Retina (tissue), 1 donor: Measurements from ENCODE around the gene CD320.
A peak's percentile ranks its signal among the peaks of the same experiment; 100 is the strongest.
"Not testable (repeated sequence)": the region's sequence is repeated elsewhere in the genome, so short reads cannot be mapped to it uniquely, and the experiment has no call there.

Experiments
- DNase-seq: peaks from one replicate; pipeline ENCODE4 v3.0.0-alpha.2; 2016

CD320 gene

DNA sequence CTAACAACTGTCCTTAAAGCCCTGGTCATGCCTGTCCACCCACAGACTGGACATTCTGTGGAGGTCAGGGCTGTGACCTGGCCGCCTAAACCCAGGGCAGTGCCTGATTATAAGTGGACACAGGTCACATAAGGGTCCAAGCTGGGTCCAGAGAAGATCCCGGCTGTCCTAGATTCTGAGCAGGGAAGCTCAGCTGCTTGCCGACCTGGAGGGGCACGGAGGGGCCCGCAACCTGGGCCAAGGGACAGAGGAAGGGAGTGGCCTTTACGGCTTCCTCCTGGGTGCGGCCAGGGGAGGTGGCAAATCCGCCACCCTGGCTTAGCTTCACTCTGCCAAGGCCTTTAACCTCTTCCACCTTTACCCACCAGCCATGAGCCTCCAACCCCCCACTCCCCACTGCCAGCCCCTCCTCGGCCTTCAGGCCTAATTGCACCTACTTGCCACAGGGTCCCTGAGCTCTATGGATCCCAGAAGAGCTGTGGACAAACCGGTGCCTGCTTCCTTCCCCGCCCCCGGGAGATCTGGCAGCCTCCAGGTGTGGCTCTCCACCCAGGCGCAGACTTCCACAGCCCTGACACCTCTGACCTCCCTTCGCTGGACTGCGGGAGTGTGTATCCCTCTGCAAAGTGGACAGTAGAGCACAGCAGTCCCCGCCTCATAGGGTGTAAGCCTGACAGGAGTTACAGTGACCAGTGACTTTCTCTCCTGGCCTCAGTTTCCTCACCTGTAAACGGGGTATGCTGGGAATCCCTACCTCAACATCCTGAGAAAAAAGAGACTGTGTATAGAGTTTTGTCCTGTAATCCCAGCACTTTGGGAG is 1.7 kb downstream of the CD320 start:
- no peak for DNase-seq

DNA sequence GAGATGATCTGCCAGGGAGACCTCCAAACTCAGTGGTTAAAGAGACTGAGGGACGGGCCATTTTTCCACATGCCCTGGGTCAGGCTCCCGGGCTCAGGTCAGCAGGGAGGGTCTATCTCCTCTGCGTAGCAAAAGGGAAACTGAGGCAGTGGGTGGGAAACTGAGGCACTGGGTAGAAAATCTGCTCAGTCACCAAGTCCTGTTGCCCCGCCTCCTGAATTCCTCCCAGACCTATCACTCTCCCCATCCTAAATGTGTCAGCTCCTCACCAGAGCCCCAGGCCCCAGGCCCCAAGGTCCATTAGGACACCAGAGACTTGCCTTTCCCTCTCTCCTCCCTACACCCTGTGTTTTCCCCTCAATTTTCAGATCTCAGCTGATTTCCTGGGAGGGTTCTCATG is 2.4 kb downstream of the CD320 start:
- no peak for DNase-seq

GRCh38 chr19:8304841-8305621 is 3.1 kb downstream of the CD320 start:
- DNase-seq = no peak

GRCh38 chr19:8302734-8303133 is 5.4 kb downstream of the CD320 start:
- DNase-seq = no peak

GRCh38 chr19:8302357-8302691 is 5.8 kb downstream of the CD320 start:
- no peak for DNase-seq

- DNase-seq = not testable (repeated sequence)
These were observed 16.8 kb downstream of the CD320 start for GRCh38 chr19:8291337-8291736.

DNA sequence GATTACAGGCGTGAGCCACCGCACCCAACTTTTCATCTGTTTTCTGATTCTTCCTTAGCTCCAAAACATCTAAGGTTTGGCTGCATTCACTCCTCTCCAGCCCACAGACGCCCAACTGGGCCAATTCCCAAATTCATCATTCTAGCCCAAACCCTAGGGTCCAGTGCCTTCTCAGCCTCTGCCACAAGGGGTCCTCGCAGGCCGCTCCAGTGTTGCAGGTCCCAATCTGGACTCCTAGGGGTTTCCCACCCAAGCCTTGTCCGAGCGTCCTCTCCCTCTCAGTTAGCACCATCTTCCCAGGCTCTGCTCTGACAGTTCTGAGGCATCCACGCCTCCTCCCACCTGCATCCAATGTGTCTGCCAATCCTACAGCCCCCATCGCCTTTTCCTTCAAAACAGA is 31.6 kb downstream of the CD320 start:
- DNase-seq = not testable (repeated sequence)

- no peak for DNase-seq
These were observed 38.4 kb downstream of the CD320 start for GRCh38 chr19:8269724-8270123.

- DNase-seq = no peak
These were observed 42.3 kb downstream of the CD320 start for GRCh38 chr19:8265872-8266271.

DNA sequence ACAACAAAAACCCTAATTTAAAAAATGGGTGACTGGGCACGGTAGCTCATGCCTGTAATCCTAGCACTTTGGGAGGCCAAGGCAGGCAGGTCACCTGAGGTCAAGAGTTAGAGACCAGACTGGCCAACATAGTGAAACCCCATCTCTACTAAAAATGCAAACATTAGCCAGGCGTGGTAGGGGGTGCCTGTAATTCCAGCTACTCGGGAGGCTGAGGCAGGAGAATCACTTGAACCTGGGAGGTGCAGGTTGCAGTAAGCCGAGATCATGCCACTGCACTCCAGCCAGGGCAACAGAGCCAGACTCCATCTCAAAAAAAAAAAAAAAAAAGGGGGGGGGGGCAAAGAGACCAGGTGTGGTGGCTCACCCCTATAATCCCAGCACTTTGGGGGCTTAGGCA is 43.9 kb downstream of the CD320 start:
- DNase-seq = not testable (repeated sequence)

DNA sequence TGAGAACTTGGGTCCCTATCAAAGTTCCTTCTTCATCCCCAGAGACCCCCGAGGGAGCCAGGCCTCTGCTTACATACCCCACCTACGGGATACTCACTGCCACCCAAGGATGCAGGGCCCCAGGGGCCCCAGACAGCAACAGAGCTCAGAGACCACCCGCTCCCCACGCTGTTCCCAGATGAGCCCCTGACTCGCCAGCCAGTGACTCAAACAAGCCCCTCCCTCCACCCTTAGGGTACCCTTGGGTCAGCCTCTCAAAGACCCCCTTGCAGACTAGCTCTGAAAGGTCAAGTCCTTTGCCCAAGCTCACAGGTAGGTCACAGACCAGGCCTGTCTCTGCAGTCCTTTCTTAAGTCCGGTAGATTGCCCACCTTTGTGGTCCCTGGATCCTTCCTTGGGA is 45.7 kb downstream of the CD320 start:
- DNase-seq = no peak

DNA sequence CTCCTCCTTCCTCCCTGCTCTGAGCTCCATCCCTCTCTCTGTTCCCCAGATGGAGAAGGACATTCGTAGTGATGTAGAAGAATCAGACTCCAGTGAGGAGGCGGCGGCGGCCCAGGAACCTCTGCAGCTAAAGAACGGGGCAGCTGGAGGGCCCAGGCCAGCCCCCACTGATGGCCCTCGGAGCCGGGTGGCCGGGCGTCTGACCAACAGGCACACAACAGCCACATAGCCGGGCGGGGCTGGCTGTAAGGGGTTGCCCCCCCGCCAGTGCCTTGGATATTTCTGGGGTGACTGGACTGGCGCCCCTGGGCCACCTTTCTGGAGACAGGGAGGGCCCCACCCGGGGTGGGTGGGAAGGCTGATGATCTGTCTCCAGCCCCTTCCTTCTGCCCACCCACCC is 46.3 kb downstream of the CD320 start:
- no peak for DNase-seq

- no peak for DNase-seq
These were observed 46.8 kb downstream of the CD320 start for GRCh38 chr19:8261347-8261746.

- no peak for DNase-seq
These were observed 48.3 kb downstream of the CD320 start for GRCh38 chr19:8259922-8260247.

GRCh38 chr19:8259142-8259921 is 48.8 kb downstream of the CD320 start:
- no peak for DNase-seq

DNA sequence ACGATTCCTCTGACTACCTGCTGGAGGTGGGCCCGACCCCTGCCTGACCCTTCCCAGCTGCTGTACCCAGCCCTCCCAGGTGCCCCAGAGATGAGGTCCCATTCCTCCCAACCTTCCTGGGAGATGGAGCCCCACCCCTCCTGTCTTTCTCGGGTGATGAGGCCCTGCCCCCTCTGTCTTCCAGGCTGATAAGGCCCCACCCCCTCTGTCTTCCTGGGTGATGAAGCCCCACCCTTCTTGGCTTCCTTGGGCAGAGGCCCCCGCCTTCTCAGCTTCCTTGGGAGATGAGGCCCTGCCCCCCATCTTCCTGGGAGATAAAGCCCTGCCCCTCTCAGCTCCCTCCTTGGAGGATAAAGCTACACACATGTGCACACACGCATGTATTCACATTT is 51.1 kb downstream of the CD320 start:
- no peak for DNase-seq

DNA sequence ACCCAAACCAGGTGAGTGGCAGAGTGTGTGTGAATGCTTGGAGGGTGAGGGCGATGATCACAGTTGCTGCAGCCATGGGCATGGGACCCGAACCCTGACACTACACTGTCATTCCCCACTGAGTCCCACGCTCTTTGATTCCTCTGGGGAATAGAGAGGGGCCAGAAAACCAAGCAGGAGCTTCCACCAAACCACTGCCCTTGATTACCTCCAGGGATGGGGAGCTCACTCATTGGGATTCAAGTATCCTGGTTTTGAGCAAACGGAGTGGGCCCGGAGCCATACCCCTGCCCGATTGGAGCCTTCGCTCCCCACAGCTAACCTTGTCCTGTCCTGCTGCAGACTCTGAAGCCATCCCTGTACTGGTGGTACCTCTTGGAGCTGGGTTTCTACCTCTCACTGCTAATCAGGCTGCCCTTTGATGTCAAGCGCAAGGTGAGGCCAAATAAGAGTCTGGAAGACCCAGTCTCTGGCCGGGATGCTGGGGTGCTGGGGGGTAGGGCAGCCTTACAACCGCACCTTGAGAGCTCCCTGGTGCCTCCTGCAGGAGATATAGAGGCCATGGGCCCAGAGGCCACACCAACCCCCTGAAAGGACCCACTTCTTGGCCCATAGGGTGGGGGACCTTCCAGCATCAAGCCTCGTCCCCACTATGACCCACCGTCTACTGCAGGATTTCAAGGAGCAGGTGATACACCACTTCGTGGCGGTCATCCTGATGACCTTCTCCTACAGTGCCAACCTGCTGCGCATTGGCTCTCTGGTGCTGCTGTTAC is 51.7 kb downstream of the CD320 start:
- no peak for DNase-seq

DNA sequence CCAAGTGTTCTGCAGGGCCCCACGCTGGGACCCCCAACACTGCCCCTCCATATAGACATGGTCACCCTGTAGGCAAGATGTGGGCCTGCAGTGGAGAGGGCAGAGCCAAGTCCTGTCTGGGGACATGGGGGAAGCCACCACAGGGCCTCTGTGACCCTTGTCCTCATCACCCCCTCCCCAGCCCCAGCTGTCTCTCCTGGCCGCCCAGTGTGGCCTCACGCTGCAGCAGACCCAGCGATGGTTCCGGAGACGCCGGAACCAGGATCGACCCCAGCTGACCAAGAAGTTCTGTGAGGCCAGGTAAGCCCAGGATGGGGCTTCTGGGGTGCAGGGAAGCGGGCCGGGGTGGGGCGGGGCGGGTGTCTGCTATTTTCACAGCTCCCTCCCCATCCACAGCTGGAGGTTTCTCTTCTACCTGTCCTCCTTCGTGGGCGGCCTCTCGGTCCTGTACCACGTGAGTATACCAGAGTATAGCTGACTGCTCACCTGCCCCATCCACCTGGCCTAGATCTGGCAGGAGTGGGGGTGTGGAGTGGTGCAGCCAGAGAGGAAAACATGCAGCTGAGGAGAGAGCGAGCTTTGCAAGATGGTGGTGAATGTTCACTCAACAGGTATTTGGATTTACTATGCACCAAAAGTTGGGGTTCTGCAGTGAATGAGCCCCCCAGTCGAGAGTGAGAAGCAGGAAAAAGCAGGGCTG is 52.6 kb downstream of the CD320 start:
- DNase-seq = no peak

DNA sequence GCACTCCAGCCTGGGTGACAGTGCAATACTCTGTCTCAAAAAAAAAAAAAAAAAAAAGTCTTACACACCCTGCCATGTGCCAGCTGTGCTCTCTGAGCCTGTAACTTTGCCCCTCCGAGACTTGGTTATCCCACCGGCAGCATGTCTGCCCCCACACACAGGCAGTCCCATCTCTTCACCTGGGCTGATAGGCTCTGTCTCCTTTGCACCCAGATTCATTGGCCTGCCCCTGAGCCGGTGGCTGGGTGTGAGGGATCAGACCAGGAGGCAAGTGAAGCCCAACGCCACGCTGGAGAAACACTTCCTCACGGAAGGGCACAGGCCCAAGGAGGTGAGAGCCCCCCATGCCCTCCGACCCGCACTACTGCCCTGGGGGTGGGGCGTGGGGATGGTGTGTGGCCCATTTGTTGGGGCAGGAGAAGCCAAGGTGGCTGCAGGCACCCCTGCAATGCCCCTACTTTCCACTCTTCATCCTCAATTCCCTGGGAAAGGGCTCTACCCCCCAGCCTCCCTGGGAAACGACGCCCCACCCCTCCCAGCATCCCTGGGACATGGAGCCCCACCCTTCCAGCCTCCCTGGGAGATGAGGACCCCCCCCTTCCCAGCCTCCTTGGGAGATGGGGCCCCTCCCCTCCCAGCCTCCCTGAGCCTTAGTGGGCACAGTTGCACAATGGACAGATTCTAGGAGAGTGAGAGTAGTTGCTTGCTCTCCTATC is 53.7 kb downstream of the CD320 start:
- DNase-seq = no peak

DNA sequence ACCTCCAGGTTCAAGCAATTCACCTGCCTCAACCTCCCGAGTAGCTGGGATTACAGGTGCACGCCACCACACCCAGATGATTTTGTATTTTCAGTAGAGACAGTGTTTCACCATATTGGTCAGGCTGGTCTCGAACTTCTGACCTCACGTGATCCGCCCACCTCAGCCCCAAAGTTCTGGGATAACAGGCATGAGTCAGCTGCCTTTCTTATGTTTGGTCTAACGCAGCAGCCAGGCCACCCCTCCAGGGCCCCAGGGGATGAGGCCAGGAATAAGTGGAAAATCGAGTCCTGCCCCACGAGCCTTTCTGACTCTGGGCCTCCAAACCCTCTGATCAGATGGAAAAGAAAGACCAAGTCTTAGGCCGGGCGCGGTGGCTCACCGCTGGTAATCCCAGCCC is 54.5 kb downstream of the CD320 start:
- no peak for DNase-seq

- DNase-seq = peak; percentile 88
These were observed 55.1 kb downstream of the CD320 start for GRCh38 chr19:8252922-8253589.
